ENCODE data around the gene MZB1.

DNA sequence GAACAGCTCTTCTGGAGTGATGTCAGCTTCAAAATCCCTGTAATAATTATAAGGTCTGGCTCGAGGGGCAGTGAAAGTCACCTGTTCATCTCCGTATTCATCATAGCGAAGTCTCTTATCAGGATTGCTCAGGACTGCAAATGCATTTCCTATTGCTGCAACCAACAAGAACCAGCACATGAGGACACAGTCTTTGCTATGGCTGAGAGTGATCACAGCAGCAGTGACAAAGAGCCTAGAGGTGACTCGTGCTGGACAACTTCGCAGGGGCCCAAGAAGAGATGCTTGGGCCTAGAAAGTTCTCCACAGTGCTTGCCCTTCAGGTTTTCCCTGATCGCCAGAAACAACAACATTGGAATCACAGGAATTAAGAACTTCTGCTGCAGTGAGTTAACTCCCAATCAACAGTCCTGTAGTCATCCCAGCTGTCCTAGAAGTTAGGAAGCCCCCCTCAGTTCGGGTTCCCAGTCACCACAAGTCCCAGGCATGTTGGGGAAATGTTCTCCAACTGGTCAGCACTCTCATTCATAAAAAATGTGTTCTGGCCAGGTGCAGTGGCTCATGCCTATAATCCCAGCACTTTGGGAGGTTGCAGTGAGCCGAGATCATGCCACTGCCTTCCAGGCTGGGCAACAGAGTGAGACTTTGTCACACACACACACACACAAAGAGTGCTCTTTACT lies 36.6 kb upstream of the MZB1 start:
- TF ChIP-seq, protein P1, sequence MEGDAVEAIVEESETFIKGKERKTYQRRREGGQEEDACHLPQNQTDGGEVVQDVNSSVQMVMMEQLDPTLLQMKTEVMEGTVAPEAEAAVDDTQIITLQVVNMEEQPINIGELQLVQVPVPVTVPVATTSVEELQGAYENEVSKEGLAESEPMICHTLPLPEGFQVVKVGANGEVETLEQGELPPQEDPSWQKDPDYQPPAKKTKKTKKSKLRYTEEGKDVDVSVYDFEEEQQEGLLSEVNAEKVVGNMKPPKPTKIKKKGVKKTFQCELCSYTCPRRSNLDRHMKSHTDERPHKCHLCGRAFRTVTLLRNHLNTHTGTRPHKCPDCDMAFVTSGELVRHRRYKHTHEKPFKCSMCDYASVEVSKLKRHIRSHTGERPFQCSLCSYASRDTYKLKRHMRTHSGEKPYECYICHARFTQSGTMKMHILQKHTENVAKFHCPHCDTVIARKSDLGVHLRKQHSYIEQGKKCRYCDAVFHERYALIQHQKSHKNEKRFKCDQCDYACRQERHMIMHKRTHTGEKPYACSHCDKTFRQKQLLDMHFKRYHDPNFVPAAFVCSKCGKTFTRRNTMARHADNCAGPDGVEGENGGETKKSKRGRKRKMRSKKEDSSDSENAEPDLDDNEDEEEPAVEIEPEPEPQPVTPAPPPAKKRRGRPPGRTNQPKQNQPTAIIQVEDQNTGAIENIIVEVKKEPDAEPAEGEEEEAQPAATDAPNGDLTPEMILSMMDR (conservative IDR thresholded peaks at IDR 0.05 in 1 of 2, IDR thresholded peaks at IDR 0.05 in 1 of 2; ENCODE audit: low read depth in 1 of 2, low read length in 2 of 2): no peak
- no peak for TF ChIP-seq EZH2 (IDR thresholded peaks at IDR 0.05; ENCODE audit: low read length, missing control alignments)

All from fibroblast of lung (primary cell).